ENCODE data around the gene LRP1. TPM values are rescaled to one million over a fixed set of nuclear protein-coding genes. Genes with fewer than 3 reads are reported as not detected.
A peak's percentile ranks its signal among the peaks of the same experiment; 100 is the strongest.

Gene LRP1
- total and polyA plus RNA-seq, 2 of the 13 experiments (the other 11 are each of a cell fraction or from before 2014, with no cell fraction given): 14.7 to 30.8 TPM

GRCh38 chr12:57092529-57092862 lies 35.8 kb upstream of the LRP1 start (continued):
- TF ChIP-seq ATF7 (IDR thresholded peaks at IDR 0.05) (no peak), ATF7 (CRISPR knock-in tag; IDR thresholded peaks at IDR 0.05) (no peak), ELF4 (CRISPR knock-in tag; IDR thresholded peaks at IDR 0.05; ENCODE audit: borderline replicate concordance) (no peak), TOE1 (CRISPR knock-in tag; IDR thresholded peaks at IDR 0.05) (no peak), ZKSCAN1 (IDR thresholded peaks at IDR 0.05; ENCODE audit: low read length) (no peak), ZNF136 (CRISPR knock-in tag; IDR thresholded peaks at IDR 0.05; ENCODE audit: low read depth) (no peak), HCFC1 (IDR thresholded peaks at IDR 0.05; ENCODE audit: low read depth, low read length) (no peak)

GRCh38 chr12:57092876-57093414 lies 35.3 kb upstream of the LRP1 start:
- BruUV-seq (replicated peaks): no TSS peak
- Histone ChIP-seq H3K27ac (ENCODE audit: extremely low read length, insufficient read depth, low read length) (no peak overlapping the region), H3K27me3 (ENCODE audit: control insufficient read depth in 1 of 2, insufficient read depth in 2 of 2, low read length in 2 of 2) (no peaks in the 10 kb centered on the region; a peak in 1 of 5 replicates), H2AFZ (ENCODE audit: low read length) (no peak overlapping the region), H3K9ac (ENCODE audit: insufficient read depth, low read depth, low read length) (no peak overlapping the region), H3K79me2 (ENCODE audit: insufficient read depth, low read length) (peaks cover 15% of the 10 kb centered on the region), H3K9me3 (ENCODE audit: low read length) (no peaks in the 10 kb centered on the region), H4K20me1 (ENCODE audit: insufficient read depth, low read length) (0 out of 2 replicates have a peak, but pooled peaks cover 6% of the 10 kb centered on the region), H3K4me2 (ENCODE audit: low read depth, low read length) (no peak overlapping the region), H3K4me1 (ENCODE audit: insufficient read depth, low read length) (peaks cover 37% of the 10 kb centered on the region), H3K36me3 (replicated peaks in 1 of 2; ENCODE audit: control insufficient read depth in 1 of 2, insufficient read depth in 2 of 2, low read length in 2 of 2) (peaks cover 11 to 37% of the 10 kb centered on the region in 2 experiments; a peak in 4 of 5 replicates), H3K4me3 (replicated peaks in 1 of 3; ENCODE audit: insufficient read depth in 1 of 3, low read depth in 2 of 3, low read length in 3 of 3) (no peak overlapping the region)
- FAIRE-seq (no peak), ATAC-seq (no peak), DNase-seq (ENCODE audit: low spot score) (no peak)
- POLR2A ChIA-PET: interaction anchor here (1.2 to 13.5 kb wide), 5 partner anchors 9 to 137 kb away, joined by 4 to 309 read pairs (median 10); partner anchors contain the start of genes NEMP1, SHMT2 and STAT6
- TF ChIP-seq TOE1 (CRISPR knock-in tag; IDR thresholded peaks at IDR 0.05): no peak
- peak; percentile 42; the same call in 1 of the 2 replicates for TF ChIP-seq ARID4A (CRISPR knock-in tag; IDR thresholded peaks at IDR 0.05; ENCODE audit: borderline replicate concordance)
- TF ChIP-seq ZNF746 (CRISPR knock-in tag; IDR thresholded peaks at IDR 0.05): no peak
- TF ChIP-seq ZNF781 (CRISPR knock-in tag; IDR thresholded peaks at IDR 0.05; ENCODE audit: borderline replicate concordance, not compliant biosample characterization): no peak
- no peak for TF ChIP-seq NFIB (CRISPR knock-in tag; IDR thresholded peaks at IDR 0.05; ENCODE audit: borderline replicate concordance)
- no peak for TF ChIP-seq THAP7 (CRISPR knock-in tag; IDR thresholded peaks at IDR 0.05)
- TF ChIP-seq PCBP1 (IDR thresholded peaks at IDR 0.05; ENCODE audit: borderline replicate concordance, low read depth, low read length): 0 out of 2 replicates have a peak, but pooled peaks have one; percentile 73
- CTCF ChIA-PET (ENCODE audit: low intra/inter-chr PET ratio, low total read pairs): interaction anchor here (1.2 to 1.4 kb wide), 2 partner anchors 20 to 23 kb away, joined by 5 to 11 read pairs; no protein-coding TSS in a partner anchor
- in situ Hi-C loops (cut with HindIII; ENCODE audit: extremely low pct_ligation_motif_present, low pct_unique_long_range_greater_than_20kb) (no loop called here), intact Hi-C loops (cut with micrococcal nuclease; ENCODE audit: unreplicated experiment) (loop anchor here (1.0 to 2.0 kb wide), 2 partner anchors 14 to 24 kb away; partner anchors contain the start of gene NEMP1)
- WGBS (ENCODE audit: low lambda C conversion rate): 98% methylated on average over 3 of the region's 4 CpGs

All from HepG2 (cell line).